GM21381 (cell line): Measurements from ENCODE around the gene YIPF3.
"Not testable (repeated sequence)": the region's sequence is repeated elsewhere in the genome, so short reads cannot be mapped to it uniquely, and the experiment has no call there.

Experiments
- ATAC-seq: cut with Tn5 transposase; IDR thresholded peaks from one replicate; pipeline ENCODE4 v1.9.1; 2021; ENCODE audit warnings: mild to moderate bottlenecking, moderate library complexity; ENCODE audit not compliant: unreplicated experiment

YIPF3 gene

DNA sequence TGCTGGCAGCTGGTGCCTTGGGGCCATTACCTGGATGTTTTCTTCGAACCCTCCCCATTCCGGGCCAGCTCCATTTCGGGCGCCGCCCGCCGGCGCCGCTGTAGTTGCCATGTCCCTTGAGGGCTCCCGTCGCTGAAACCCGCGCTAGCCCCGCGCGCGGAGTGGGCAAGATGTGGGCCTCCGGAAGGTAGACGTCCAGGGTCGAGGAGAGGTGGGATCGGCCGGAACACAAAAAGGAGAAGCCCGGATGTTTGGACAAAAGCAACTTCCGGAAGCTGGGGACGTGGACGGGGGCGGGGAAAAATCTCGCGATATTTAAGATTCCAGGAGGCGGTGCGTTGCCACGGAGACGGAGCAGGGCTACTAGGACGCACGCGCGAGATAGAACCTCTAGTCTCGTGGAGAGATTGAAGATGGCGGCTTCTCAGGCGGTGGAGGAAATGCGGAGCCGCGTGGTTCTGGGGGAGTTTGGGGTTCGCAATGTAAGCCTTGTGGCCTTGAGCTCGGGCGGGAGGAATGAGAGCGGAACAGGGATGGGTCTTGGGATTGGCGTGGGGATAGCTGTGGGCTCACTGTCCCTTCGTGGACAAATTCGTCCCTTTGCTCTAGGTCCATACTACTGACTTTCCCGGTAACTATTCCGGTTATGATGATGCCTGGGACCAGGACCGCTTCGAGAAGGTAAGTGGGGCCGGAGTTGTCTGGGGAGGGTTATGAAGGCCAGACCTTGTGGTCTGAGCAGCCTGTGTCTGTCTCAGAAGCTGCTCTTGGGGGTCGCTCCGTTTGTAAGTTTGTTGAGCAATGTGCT lies at the start of gene YIPF3, which contains the start of gene POLR1C:
Gene YIPF3, minus strand, starts transcription at position 230 of the 808 bp plus-strand sequence. Its CDS starts 119 bp downstream, at position 111.
Gene POLR1C, plus strand, starts transcription at position 393 of the 808 bp plus-strand sequence. Its CDS starts 21 bp downstream, at position 414.
- peak; percentile 86 for ATAC-seq

GRCh38 chr6:43559328-43559727 lies 42.6 kb upstream of the YIPF3 start:
- ATAC-seq = no peak

DNA sequence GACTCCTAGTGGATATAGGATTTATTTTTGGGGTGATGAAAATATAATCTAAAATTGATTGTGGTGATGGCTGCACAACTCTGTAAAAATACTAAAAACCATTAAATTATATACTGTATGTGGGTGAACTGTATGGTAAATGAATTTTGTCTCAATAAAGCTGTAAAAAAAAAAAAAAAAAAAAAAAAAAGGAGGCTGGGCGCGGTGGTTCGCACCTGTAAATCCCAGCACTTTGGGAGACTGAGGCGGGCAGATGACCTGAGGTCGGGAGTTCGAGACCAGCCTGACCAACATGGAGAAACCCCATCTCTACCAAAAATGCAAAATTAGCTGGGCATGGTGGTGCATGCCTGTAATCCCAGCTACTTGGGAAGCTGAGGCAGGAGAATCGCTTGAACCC lies 40.9 kb upstream of the YIPF3 start:
- not testable (repeated sequence) for ATAC-seq

GRCh38 chr6:43547222-43547621 lies 30.5 kb upstream of the YIPF3 start:
- ATAC-seq = no peak

- ATAC-seq = no peak
These were observed 27.7 kb upstream of the YIPF3 start for GRCh38 chr6:43544461-43544860.

DNA sequence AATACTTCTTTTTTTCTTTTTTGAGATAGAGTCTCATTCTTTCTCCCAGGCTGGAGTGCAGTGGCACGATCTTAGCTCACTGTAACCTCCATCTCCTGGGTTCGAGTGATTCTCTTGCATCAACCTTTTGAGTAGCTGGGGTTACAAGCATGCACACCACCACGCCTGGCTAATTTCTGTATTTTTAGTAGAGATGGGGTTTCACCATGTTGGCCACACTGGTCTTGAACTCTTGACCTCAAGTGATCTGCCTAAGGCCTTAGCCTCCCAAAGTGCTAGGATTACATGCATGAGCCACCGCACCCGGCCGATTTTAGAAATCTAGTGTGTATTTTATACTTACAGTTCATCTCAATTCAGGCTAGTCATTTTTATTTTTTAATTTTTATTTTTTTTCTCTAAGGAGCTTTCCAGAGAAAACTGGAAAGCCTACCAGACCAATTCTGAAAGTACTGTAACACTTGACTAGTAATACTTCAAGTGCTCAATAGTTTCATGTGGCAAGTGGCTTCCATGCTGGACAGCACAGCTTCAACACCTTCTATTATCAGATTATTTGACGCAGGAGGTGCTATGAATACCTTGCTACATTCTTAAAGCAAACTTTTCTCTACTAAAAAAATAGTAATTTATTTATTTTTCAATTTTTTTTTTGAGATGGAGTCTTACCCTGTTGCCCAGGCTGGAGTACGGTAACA lies 25.2 kb upstream of the YIPF3 start:
- no peak for ATAC-seq

GRCh38 chr6:43540507-43540906 lies 23.8 kb upstream of the YIPF3 start:
- ATAC-seq = no peak

DNA sequence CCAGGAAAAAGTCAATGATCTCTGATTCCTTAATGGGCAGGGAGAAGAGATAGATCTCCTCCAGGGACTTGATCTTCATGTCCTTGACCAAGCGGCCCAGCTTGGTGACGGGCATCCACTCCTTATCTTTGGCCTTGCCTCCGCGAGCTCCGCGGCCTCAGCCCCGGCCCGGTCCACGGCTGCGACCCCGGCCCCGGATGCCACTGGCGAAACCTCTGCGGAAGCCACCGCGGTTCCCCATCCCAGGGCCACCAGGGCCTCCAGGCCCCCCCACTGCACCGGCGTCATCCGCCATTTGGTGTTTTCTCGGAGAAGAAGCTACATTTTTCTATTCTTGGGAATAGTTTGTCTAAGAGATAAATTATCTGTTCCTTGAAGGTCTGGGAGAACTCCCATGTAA lies 22.7 kb upstream of the YIPF3 start:
- ATAC-seq = not testable (repeated sequence)

GRCh38 chr6:43538986-43539385 lies 22.3 kb upstream of the YIPF3 start:
- ATAC-seq = not testable (repeated sequence)

GRCh38 chr6:43532201-43532600 lies 15.5 kb upstream of the YIPF3 start:
- no peak for ATAC-seq

- no peak for ATAC-seq
These were observed 7.8 kb upstream of the YIPF3 start for GRCh38 chr6:43524483-43524961.

GRCh38 chr6:43523284-43523683 lies 6.6 kb upstream of the YIPF3 start:
- ATAC-seq = no peak

DNA sequence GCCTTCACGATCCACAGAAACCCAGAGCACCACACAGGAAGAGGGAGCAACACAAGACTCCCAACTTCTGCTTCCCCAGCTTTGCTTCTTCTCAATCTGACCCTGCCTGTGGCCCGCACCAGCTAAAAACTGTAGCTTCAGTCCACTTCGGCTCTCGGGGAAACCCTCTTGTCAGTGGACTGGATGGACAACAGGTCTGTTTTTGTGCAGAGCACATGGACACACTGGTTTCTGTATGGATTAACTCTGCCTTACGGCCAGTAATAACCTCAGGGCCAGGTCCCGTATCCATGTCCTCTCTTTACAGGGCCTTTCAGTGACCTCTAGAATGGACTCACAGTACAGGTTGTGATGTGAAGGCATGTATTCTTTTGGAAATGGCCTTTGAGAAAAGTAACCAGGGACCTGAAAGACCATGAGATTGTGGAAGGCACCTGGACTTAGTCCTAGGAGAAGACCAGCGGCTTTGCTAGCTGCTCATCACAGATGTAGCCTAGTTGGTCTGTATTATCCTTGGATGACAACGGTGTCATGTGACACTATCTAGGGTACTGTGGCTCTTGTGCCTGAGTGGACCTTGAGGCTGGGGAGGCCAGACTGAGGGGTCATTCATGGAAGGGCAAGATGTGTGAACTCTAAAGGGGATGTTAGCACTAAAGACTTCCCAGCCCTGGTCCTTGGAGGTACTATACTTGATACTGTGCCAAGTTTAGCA lies 6.0 kb upstream of the YIPF3 start:
- no peak for ATAC-seq

DNA sequence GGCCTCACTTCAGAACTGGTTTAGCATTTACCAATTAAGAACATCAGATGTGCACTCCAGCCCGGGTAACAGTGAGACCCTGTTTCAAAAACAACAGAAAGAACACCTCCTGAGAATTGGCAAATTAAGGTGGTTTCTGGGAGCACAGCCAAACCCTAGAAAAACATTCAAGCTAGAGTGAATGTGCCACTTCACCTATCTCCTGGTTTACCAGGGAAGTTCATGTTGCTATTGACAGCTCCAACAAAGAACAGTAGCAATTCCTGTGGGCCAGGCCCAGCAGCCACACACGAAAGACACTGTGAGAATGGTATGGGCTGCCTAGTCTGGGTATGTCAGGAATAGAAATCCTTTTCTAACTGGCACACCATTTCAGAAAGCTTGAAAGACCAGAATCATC lies 5.1 kb upstream of the YIPF3 start:
- ATAC-seq = no peak

- ATAC-seq = no peak
These were observed 3.4 kb upstream of the YIPF3 start for GRCh38 chr6:43520097-43520496.

GRCh38 chr6:43517505-43518357 lies 1.0 kb upstream of the YIPF3 start:
- ATAC-seq = no peak

- ATAC-seq = no peak
These were observed 394 bp downstream of the YIPF3 start for GRCh38 chr6:43516367-43516696.

- no peak for ATAC-seq
These were observed 918 bp downstream of the YIPF3 start for GRCh38 chr6:43515808-43516207.

GRCh38 chr6:43511824-43512415 lies 4.8 kb downstream of the YIPF3 start:
- ATAC-seq = no peak

- ATAC-seq = no peak
These were observed 5.9 kb downstream of the YIPF3 start for GRCh38 chr6:43510827-43511163.
